ENCODE data around the gene GRIK5. TPM values are rescaled to one million over a fixed set of nuclear protein-coding genes. Genes with fewer than 3 reads are reported as not detected.
A peak's percentile ranks its signal among the peaks of the same experiment; 100 is the strongest.

The GRIK5 gene
- total and polyA plus RNA-seq, 2 of the 8 experiments (the other 6 are each of a cell fraction or from before 2014, with no cell fraction given), result 17.8 to 42.9 TPM

GRCh38 chr19:42024622-42025111 lies 45.3 kb downstream of the GRIK5 start:
- no peak overlapping the region for H2AFZ ChIP-seq (ENCODE audit: low read length)
- 94% methylated on average over 12 of the region's 12 CpGs; no CpG with 5 or more reads in 1 of the 2 experiments for WGBS, 2 experiments (ENCODE audit: extremely low coverage in 1 of 2, insufficient coverage in 1 of 2, insufficient read length in 1 of 2, insufficient replicate concordance in 2 of 2, low coverage in 1 of 2, low lambda C conversion rate in 2 of 2, missing lambda C conversion rate in 1 of 2)
- no peak overlapping the region for H3K23ac ChIP-seq (ENCODE audit: insufficient read length)
- H2BK5ac ChIP-seq (ENCODE audit: low read depth, low read length), result no peak overlapping the region
- no peak for DNase-seq (ENCODE audit: low read depth in 1 of 2, low spot score in 2 of 2)
- H3K4me1 ChIP-seq (replicated peaks in 1 of 4; ENCODE audit: control insufficient read depth in 3 of 4, insufficient read depth in 4 of 4, low read length in 3 of 4), result peaks cover 0 to 3% (median 0%) of the 10 kb centered on the region in 4 experiments; a peak in 3 of 7 replicates
- no peak overlapping the region for H3K56ac ChIP-seq (replicated peaks; ENCODE audit: insufficient read length, low read depth, low read length)
- no peak overlapping the region for H3K14ac ChIP-seq (ENCODE audit: insufficient read length)
- H4K5ac ChIP-seq (ENCODE audit: insufficient read length, low read depth, low read length), result no peak overlapping the region
- H3K9ac ChIP-seq (replicated peaks in 1 of 4; ENCODE audit: extremely low read depth in 1 of 4, low read depth in 3 of 4, low read length in 3 of 4), result no peak overlapping the region
- no peaks in the 10 kb centered on the region for H3K23me2 ChIP-seq (ENCODE audit: low read depth, low read length)
- no peak overlapping the region for H4K91ac ChIP-seq (replicated peaks; ENCODE audit: insufficient read length, low read length)
- H3K18ac ChIP-seq (ENCODE audit: extremely low read depth, low read length), result no peak overlapping the region
- no peak overlapping the region; the same call in 1 of the 2 replicates for H3K27ac ChIP-seq (ENCODE audit: low read depth, low read length)
- POLR2A ChIA-PET (ENCODE audit: partially characterized antibody), result no interaction called here
- no peaks in the 10 kb centered on the region for H3K9me3 ChIP-seq (ENCODE audit: insufficient read depth in 2 of 2, low read depth in 1 of 2, low read length in 1 of 2)
- H3K79me1 ChIP-seq (ENCODE audit: low read depth, low read length), result no peaks in the 10 kb centered on the region
- H4K20me1 ChIP-seq (replicated peaks in 1 of 2; ENCODE audit: control insufficient read depth in 1 of 2, insufficient read depth in 2 of 2, low read length in 2 of 2), result peaks cover 2 to 3% of the 10 kb centered on the region in 2 experiments
- H3K79me2 ChIP-seq (ENCODE audit: control insufficient read depth in 1 of 2, insufficient read depth in 2 of 2, low read length in 2 of 2), result no peaks in the 10 kb centered on the region
- H2AK5ac ChIP-seq (ENCODE audit: low read depth, low read length), result no peak overlapping the region
- no peaks in the 10 kb centered on the region for H3K27me3 ChIP-seq (replicated peaks in 1 of 4; ENCODE audit: control insufficient read depth in 3 of 4, extremely low read depth in 1 of 4, insufficient read depth in 3 of 4, low read length in 3 of 4)
- CTCF ChIA-PET (ENCODE audit: partially characterized antibody), result interaction anchor here (0.8 to 3.3 kb wide), 9 partner anchors 10 to 78 kb away, joined by 3 to 21 read pairs (median 10); no protein-coding TSS in a partner anchor
- H2BK12ac ChIP-seq (ENCODE audit: low read depth, low read length), result no peak overlapping the region
- no peak overlapping the region for H2BK120ac ChIP-seq (replicated peaks; ENCODE audit: low read depth, low read length)
- no peak overlapping the region for H3K4me2 ChIP-seq (ENCODE audit: insufficient read depth in 1 of 2, low read depth in 2 of 2, low read length in 2 of 2)
- no peak overlapping the region for H3K4me3 ChIP-seq (ENCODE audit: extremely low read depth in 1 of 4, insufficient read depth in 2 of 4, low read depth in 3 of 4, low read length in 4 of 4)
- peaks cover 2 to 11% (median 7%) of the 10 kb centered on the region in 4 experiments; a peak in 4 of 8 replicates for H3K36me3 ChIP-seq (ENCODE audit: control insufficient read depth in 2 of 4, insufficient read depth in 4 of 4, low read length in 3 of 4)
- no peak for FAIRE-seq
- no peak overlapping the region for H2BK20ac ChIP-seq (ENCODE audit: low read length)
- H3K4ac ChIP-seq (replicated peaks; ENCODE audit: insufficient read length, low read depth, low read length), result no peak overlapping the region
- no peak overlapping the region for H2BK15ac ChIP-seq (ENCODE audit: low read length)
- H4K8ac ChIP-seq (ENCODE audit: extremely low read depth, insufficient read depth, low read length), result peak overlapping the region; percentile 35; the same call in 1 of the 2 replicates
- TF ChIP-seq ZNF274 (IDR thresholded peaks at IDR 0.05; ENCODE audit: borderline replicate concordance, extremely low read depth, low read length), result no peak
- no peak for TF ChIP-seq RBBP5 (IDR thresholded peaks at IDR 0.05; ENCODE audit: borderline replicate concordance, low read depth, low read length)
- TF ChIP-seq KDM1A (IDR thresholded peaks at IDR 0.05; ENCODE audit: borderline replicate concordance, low read length), result no peak
- TF ChIP-seq RXRA (IDR thresholded peaks at IDR 0.05; ENCODE audit: insufficient read depth, low read depth, low read length), result no peak
- TF ChIP-seq, protein P1, sequence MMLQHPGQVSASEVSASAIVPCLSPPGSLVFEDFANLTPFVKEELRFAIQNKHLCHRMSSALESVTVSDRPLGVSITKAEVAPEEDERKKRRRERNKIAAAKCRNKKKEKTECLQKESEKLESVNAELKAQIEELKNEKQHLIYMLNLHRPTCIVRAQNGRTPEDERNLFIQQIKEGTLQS (IDR thresholded peaks at IDR 0.05; ENCODE audit: insufficient read depth, low read depth, low read length), result no peak
- no peak for TF ChIP-seq BRCA1 (IDR thresholded peaks at IDR 0.05; ENCODE audit: low read depth, low read length)
- TF ChIP-seq POLR2A (IDR thresholded peaks at IDR 0.05; ENCODE audit: control extremely low read depth in 1 of 2, low read depth in 2 of 2, low read length in 2 of 2), result no peak
- no peak for TF ChIP-seq SRF (IDR thresholded peaks at IDR 0.05; ENCODE audit: low read depth, low read length)
- TF ChIP-seq ASH2L (IDR thresholded peaks at IDR 0.05; ENCODE audit: low read length), result no peak
- no peak for TF ChIP-seq CHD2 (IDR thresholded peaks at IDR 0.05; ENCODE audit: low read length)
- TF ChIP-seq GABPA (IDR thresholded peaks at IDR 0.05; ENCODE audit: borderline replicate concordance, insufficient read depth, low read length), result no peak
- TF ChIP-seq, protein P2, sequence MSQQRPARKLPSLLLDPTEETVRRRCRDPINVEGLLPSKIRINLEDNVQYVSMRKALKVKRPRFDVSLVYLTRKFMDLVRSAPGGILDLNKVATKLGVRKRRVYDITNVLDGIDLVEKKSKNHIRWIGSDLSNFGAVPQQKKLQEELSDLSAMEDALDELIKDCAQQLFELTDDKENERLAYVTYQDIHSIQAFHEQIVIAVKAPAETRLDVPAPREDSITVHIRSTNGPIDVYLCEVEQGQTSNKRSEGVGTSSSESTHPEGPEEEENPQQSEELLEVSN (IDR thresholded peaks at IDR 0.05), result no peak
- TF ChIP-seq SUZ12 (IDR thresholded peaks at IDR 0.05; ENCODE audit: low read length), result no peak
